GM08714 (cell line): ENCODE results near the gene ATG7.

Experiments
- H3K4me3 ChIP-seq: fragments of 200-500 bp; sonication (Bioruptor generic); 2 replicates; pipeline ENCODE4 v1.5.1; 2014; ENCODE audit warnings: mild to moderate bottlenecking, low read length, inconsistent platforms
- ZNF274 ChIP-seq: IDR thresholded peaks from 2 replicates; pipeline ENCODE4 v1.6.1; 2012; ENCODE audit warnings: mild to moderate bottlenecking, low read depth, low read length

ATG7 gene

GRCh38 chr3:11541321-11542303, 269.4 kb downstream of the ATG7 start:
- no peak overlapping the region for H3K4me3 ChIP-seq
- TF ChIP-seq ZNF274: no peak

- TF ChIP-seq ZNF274: no peak
- H3K4me3 ChIP-seq: no peak overlapping the region
Observed at GRCh38 chr3:11542551-11542950, 270.4 kb downstream of the ATG7 start.

- no peak for TF ChIP-seq ZNF274
- H3K4me3 ChIP-seq: no peak overlapping the region
Observed at GRCh38 chr3:11543141-11543947, 271.1 kb downstream of the ATG7 start.

GRCh38 chr3:11543948-11544387, 271.8 kb downstream of the ATG7 start:
- no peak for TF ChIP-seq ZNF274
- H3K4me3 ChIP-seq: no peak overlapping the region

- no peak overlapping the region for H3K4me3 ChIP-seq
- TF ChIP-seq ZNF274: no peak
Observed at GRCh38 chr3:11544412-11545181, 272.4 kb downstream of the ATG7 start.

- no peak overlapping the region for H3K4me3 ChIP-seq
- no peak for TF ChIP-seq ZNF274
Observed at GRCh38 chr3:11545186-11545851, 273.1 kb downstream of the ATG7 start.

- no peak overlapping the region for H3K4me3 ChIP-seq
- no peak for TF ChIP-seq ZNF274
Observed at GRCh38 chr3:11546657-11547302, 274.6 kb downstream of the ATG7 start.

- TF ChIP-seq ZNF274: no peak
- no peak overlapping the region for H3K4me3 ChIP-seq
Observed at GRCh38 chr3:11547498-11547897, 275.3 kb downstream of the ATG7 start.

GRCh38 chr3:11548721-11549131, 276.5 kb downstream of the ATG7 start:
- no peak overlapping the region for H3K4me3 ChIP-seq
- TF ChIP-seq ZNF274: no peak

- no peak for TF ChIP-seq ZNF274
- no peak overlapping the region for H3K4me3 ChIP-seq
Observed at GRCh38 chr3:11549580-11550140, 277.5 kb downstream of the ATG7 start.

- no peak overlapping the region for H3K4me3 ChIP-seq
- no peak for TF ChIP-seq ZNF274
Observed at GRCh38 chr3:11551036-11551435, 278.8 kb downstream of the ATG7 start.

- TF ChIP-seq ZNF274: no peak
- no peak overlapping the region for H3K4me3 ChIP-seq
Observed at GRCh38 chr3:11552289-11553264, 280.4 kb downstream of the ATG7 start.
